Smooth muscle cell (in vitro differentiated cells): ENCODE measurements around the gene RAB7B. TPM values are rescaled to one million over a fixed set of nuclear protein-coding genes. Genes with fewer than 3 reads are reported as not detected.

ENCODE experiments used
- DNase-seq: peaks from one replicate; lab custom pipeline; 2025; ENCODE audit not compliant: unreplicated experiment; lab: John Stamatoyannopoulos, UW
- H2AFZ ChIP-seq: fragments of 200-600 bp; sonication (generic); 2 replicates; pipeline ENCODE4 v1.6.0; 2016; ENCODE audit warnings: antibody characterized with exemption, low read depth, mild to moderate bottlenecking
- H3F3A ChIP-seq: fragments of 200-600 bp; sonication (generic); 2 replicates; pipeline ENCODE4 v1.6.0; 2017; ENCODE audit warnings: antibody characterized with exemption, low read depth
- H3K27ac ChIP-seq: fragments of 200-600 bp; sonication (generic); 2 replicates; pipeline ENCODE4 v1.5.1; 2016; ENCODE audit warnings: low read depth, mild to moderate bottlenecking
- H3K27me3 ChIP-seq: fragments of 200-600 bp; sonication (generic); 2 replicates; pipeline ENCODE4 v1.6.1; 2016; ENCODE audit warnings: low read depth, mild to moderate bottlenecking
- H3K36me3 ChIP-seq: fragments of 200-600 bp; sonication (generic); 2 replicates; pipeline ENCODE4 v1.5.1; 2016; ENCODE audit warnings: low read depth
- H3K4me1 ChIP-seq: fragments of 200-600 bp; sonication (generic); 2 replicates; pipeline ENCODE4 v1.5.1; 2016; ENCODE audit warnings: low read depth
- H3K4me2 ChIP-seq: fragments of 200-600 bp; sonication (generic); 2 replicates; pipeline ENCODE4 v1.6.0; 2016; ENCODE audit warnings: mild to moderate bottlenecking
- H3K4me3 ChIP-seq: fragments of 200-600 bp; sonication (generic); 2 replicates; pipeline ENCODE4 v1.5.1; 2016; ENCODE audit warnings: mild to moderate bottlenecking
- H3K79me2 ChIP-seq: fragments of 200-600 bp; sonication (generic); 2 replicates; pipeline ENCODE4 v1.6.0; 2016; ENCODE audit warnings: low read depth, mild to moderate bottlenecking
- H3K9ac ChIP-seq: fragments of 200-600 bp; sonication (generic); 2 replicates; pipeline ENCODE4 v1.6.0; 2016; ENCODE audit warnings: low read depth
- H3K9me3 ChIP-seq: fragments of 200-600 bp; sonication (generic); replicated peaks from 2 replicates; pipeline ENCODE4 v1.5.1; 2016; ENCODE audit warnings: low read depth
- H4K20me1 ChIP-seq: fragments of 200-600 bp; sonication (generic); 2 replicates; pipeline ENCODE4 v1.6.0; 2016; ENCODE audit warnings: low read depth
- WGBS: methylation state at CpG from one replicate; pipeline ENCODE4 v1.1.7; 2016; ENCODE audit warnings: low lambda C conversion rate; 5-methylcytosine and 5-hydroxymethylcytosine counted together
- polyA plus RNA-seq: library from polyadenylated mRNA; unstranded; fragments of >200 nt; fragmentation: Nextera tagmentation; extraction: Ambion mirVana; gene quantifications from 2 replicates; pipeline ENCODE4 v1.2.1, GENCODE V29; 2016
- total RNA-seq: library from RNA; depleted of rRNA; stranded (reverse); fragments of >200 nt; gene quantifications from 2 replicates; pipeline ENCODE4 v1.2.3, GENCODE V29; 2014
- TF ChIP-seq, protein P1 (sequence below): fragments of 200-600 bp; sonication (generic); IDR thresholded peaks from 2 replicates; pipeline ENCODE4 v1.5.1; 2017; ENCODE audit warnings: borderline replicate concordance, mild to moderate bottlenecking, antibody characterized with exemption; ENCODE audit not compliant: insufficient read depth, poor library complexity, severe bottlenecking

The RAB7B gene
- total and polyA plus RNA-seq, 2 experiments from 2014 or later = 13.0 to 13.6 TPM

DNA sequence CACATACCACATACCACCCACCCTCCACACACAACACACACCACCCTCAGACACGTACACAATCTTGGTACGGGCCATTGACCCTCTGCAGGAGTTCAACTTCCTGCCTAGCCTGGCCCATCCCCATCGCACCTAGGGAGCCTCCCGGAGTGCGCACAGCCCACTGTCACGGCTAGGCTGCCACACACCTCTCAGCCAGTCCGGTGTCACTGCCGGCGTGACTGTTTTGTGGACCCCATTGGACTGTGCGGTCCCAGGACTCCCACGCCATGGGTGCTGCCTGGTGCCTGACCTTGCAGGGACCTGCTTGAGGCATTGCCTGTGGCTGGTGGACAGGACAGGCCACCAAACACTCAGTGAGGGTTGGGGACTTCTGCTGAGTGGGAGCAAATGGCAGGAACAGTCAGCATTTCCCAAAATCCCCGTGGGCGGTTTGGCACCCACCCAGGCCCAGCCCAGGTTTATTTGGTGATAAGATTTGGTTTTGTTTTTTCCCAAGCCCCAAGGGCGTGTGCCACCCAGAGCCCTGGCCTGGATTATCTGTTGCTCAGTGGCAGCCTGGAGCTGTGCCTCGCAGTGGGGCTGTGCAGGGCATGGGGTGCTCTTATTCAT, 27.7 kb downstream of the RAB7B start:
- TF ChIP-seq, protein P1, sequence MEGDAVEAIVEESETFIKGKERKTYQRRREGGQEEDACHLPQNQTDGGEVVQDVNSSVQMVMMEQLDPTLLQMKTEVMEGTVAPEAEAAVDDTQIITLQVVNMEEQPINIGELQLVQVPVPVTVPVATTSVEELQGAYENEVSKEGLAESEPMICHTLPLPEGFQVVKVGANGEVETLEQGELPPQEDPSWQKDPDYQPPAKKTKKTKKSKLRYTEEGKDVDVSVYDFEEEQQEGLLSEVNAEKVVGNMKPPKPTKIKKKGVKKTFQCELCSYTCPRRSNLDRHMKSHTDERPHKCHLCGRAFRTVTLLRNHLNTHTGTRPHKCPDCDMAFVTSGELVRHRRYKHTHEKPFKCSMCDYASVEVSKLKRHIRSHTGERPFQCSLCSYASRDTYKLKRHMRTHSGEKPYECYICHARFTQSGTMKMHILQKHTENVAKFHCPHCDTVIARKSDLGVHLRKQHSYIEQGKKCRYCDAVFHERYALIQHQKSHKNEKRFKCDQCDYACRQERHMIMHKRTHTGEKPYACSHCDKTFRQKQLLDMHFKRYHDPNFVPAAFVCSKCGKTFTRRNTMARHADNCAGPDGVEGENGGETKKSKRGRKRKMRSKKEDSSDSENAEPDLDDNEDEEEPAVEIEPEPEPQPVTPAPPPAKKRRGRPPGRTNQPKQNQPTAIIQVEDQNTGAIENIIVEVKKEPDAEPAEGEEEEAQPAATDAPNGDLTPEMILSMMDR = no peak
- 87% methylated on average over 15 of the region's 15 CpGs for WGBS

DNA sequence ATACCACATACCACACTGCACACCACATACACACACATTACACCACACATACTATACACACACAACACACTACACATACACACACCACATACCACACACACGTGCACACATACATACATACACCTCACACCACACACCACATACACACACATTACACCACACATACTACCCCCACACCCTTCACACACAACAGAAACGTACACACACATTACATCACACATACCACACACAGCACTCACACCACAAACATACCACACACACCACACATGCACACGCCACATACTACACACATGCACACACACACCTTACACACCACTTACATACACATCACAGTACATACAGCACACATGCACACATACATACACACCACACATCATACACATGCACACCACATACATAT, 28.5 kb downstream of the RAB7B start:
- TF ChIP-seq, protein P1 = no peak
- no peak overlapping the region for H3K27ac ChIP-seq
- H3K9me3 ChIP-seq = no peaks in the 10 kb centered on the region
- H3K4me1 ChIP-seq = peaks cover 7% of the 10 kb centered on the region
- no peak for DNase-seq
- H3K4me3 ChIP-seq = no peak overlapping the region
- H4K20me1 ChIP-seq = no peaks in the 10 kb centered on the region
- H3K4me2 ChIP-seq = no peak overlapping the region
- no peaks in the 10 kb centered on the region for H3K79me2 ChIP-seq
- 98% methylated on average over 3 of the region's 3 CpGs for WGBS
- no peak overlapping the region for H2AFZ ChIP-seq
- H3K36me3 ChIP-seq = no peaks in the 10 kb centered on the region
- H3K27me3 ChIP-seq = no peaks in the 10 kb centered on the region
- no peak overlapping the region for H3K9ac ChIP-seq
- H3F3A ChIP-seq = no peaks in the 10 kb centered on the region

More for the DNA sequence above, 27.7 kb downstream of the RAB7B start:
- Histone ChIP-seq H3K9me3 (no peaks in the 10 kb centered on the region), H3K4me1 (peaks cover 7% of the 10 kb centered on the region), H3K9ac (no peak overlapping the region), H2AFZ (no peak overlapping the region), H3K4me2 (no peak overlapping the region), H3K79me2 (no peaks in the 10 kb centered on the region), H3K4me3 (no peak overlapping the region), H3F3A (no peaks in the 10 kb centered on the region), H3K27ac (no peak overlapping the region), H3K36me3 (no peaks in the 10 kb centered on the region), H3K27me3 (no peaks in the 10 kb centered on the region), H4K20me1 (no peaks in the 10 kb centered on the region)
- no peak for DNase-seq

DNA sequence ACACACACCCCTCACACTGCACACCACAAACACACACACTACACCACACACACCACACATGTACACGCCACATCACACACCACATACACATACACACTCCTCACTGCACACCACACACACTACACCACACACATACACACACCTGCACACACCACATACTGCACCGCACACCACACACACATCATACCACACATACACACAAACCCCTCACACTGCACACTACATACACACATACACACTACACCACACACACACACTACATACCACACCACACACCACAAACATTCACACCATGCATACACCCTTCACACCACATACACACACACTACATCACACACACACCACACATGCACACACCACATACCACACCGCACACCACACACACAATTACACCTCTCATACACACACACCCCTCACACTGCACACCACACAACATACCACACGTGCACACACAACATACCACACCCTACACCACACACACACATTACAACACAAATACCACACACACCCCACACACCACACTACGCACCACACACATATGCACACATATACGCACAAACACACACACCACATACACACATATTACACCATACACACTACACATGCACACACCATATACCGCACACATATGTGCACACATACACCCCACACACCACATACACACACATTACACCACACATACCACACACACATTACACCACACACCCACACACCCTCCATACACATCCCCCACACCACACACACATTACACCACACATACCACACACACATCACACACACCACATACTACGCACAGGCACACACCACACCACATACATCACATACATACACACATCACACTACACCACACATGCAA, 29.6 kb downstream of the RAB7B start:
- no peak overlapping the region for H3K27ac ChIP-seq
- no peaks in the 10 kb centered on the region for H3K79me2 ChIP-seq
- H3K9me3 ChIP-seq = no peaks in the 10 kb centered on the region
- H3F3A ChIP-seq = no peaks in the 10 kb centered on the region
- no peak for DNase-seq
- no peaks in the 10 kb centered on the region for H3K36me3 ChIP-seq
- H2AFZ ChIP-seq = no peak overlapping the region
- no peak overlapping the region for H3K4me3 ChIP-seq
- H4K20me1 ChIP-seq = no peaks in the 10 kb centered on the region
- H3K9ac ChIP-seq = no peak overlapping the region
- peaks cover 7% of the 10 kb centered on the region for H3K4me1 ChIP-seq
- no peak overlapping the region for H3K4me2 ChIP-seq
- no peaks in the 10 kb centered on the region for H3K27me3 ChIP-seq
- 98% methylated on average over 8 of the region's 8 CpGs for WGBS
- TF ChIP-seq, protein P1 = no peak
